Nephron (organoid): ENCODE results near the gene SAXO2.
"Not testable (repeated sequence)": the region's sequence is repeated elsewhere in the genome, so short reads cannot be mapped to it uniquely, and the experiment has no call there.

Source experiments
- H3K27ac Mint-ChIP-seq, 3 experiments: 2 replicates each; pipeline ENCODE4 v1.8.0; 2020; ENCODE audit warnings: mixed read lengths in 3 of 3, mild to moderate bottlenecking in 2 of 3, moderate library complexity in 1 of 3
- H3K27me3 Mint-ChIP-seq: 2 replicates; pipeline ENCODE4 v1.8.0; 2021; ENCODE audit warnings: low read depth, mild to moderate bottlenecking, moderate library complexity, mixed read lengths
- H3K36me3 Mint-ChIP-seq: 2 replicates; pipeline ENCODE4 v1.8.0; 2020; ENCODE audit warnings: low read depth, mixed read lengths
- H3K4me1 Mint-ChIP-seq: 2 replicates; pipeline ENCODE4 v1.8.0; 2020; ENCODE audit warnings: mixed read lengths
- H3K4me3 Mint-ChIP-seq, 3 experiments: 2 replicates each; pipeline ENCODE4 v1.8.0; 2020; ENCODE audit warnings: mild to moderate bottlenecking in 3 of 3, mixed read lengths in 3 of 3, moderate library complexity in 2 of 3
- H3K9me3 Mint-ChIP-seq: 2 replicates; pipeline ENCODE4 v1.8.0; 2020; ENCODE audit warnings: mixed read lengths
- TF ChIP-seq, protein P1 (sequence below), 3 experiments: fragments of 200-600 bp; sonication (generic); IDR thresholded peaks; one replicate each; pipeline ENCODE4 v1.5.0; 2021; ENCODE audit warnings: antibody characterized with exemption in 3 of 3; ENCODE audit not compliant: unreplicated experiment in 3 of 3

The SAXO2 gene

DNA sequence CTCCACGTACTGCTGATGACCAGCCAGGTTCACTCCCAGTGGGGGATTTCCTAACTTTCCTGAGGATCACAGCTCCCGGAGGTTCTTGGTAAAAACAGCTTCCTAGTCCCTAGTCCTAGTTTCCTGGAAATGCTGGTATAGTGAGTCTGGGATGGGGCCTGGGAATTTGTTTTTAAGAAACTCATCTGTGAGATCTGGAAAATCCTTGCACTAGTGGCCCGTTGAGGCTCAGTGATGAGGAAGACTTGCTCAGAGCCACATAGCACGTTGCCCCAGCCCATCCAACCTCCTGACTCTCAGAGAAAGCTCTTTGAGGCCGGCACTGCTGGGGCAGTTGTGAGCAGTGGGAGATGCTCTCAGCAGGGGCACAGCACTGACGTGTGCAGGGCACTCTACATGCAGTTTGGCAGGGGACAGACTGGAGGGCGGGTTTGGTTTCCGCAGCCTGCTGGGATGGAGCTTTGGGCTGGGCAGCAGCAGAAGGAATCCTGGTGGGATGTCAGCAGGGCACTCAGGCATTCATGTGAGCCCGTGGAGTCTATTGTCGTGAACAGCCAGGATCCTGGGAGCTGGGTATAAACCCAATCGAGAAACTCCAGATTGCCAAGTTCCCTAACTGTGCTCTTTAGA is 31.6 kb downstream of the SAXO2 start:
- Mint-ChIP-seq H3K4me3 (no peak overlapping the region), H3K27me3 (peaks cover 5% of the 10 kb centered on the region), H3K27ac (no peak overlapping the region), H3K4me1 (no peaks in the 10 kb centered on the region), H3K9me3 (peaks cover 10% of the 10 kb centered on the region), H3K36me3 (no peaks in the 10 kb centered on the region)
- TF ChIP-seq, protein P1, sequence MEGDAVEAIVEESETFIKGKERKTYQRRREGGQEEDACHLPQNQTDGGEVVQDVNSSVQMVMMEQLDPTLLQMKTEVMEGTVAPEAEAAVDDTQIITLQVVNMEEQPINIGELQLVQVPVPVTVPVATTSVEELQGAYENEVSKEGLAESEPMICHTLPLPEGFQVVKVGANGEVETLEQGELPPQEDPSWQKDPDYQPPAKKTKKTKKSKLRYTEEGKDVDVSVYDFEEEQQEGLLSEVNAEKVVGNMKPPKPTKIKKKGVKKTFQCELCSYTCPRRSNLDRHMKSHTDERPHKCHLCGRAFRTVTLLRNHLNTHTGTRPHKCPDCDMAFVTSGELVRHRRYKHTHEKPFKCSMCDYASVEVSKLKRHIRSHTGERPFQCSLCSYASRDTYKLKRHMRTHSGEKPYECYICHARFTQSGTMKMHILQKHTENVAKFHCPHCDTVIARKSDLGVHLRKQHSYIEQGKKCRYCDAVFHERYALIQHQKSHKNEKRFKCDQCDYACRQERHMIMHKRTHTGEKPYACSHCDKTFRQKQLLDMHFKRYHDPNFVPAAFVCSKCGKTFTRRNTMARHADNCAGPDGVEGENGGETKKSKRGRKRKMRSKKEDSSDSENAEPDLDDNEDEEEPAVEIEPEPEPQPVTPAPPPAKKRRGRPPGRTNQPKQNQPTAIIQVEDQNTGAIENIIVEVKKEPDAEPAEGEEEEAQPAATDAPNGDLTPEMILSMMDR (IDR thresholded peaks at IDR 0.05; ENCODE audit: unreplicated experiment in 3 of 3), result no peak

- Mint-ChIP-seq H3K9me3 (no peaks in the 10 kb centered on the region), H3K36me3 (no peaks in the 10 kb centered on the region), H3K4me1 (no peaks in the 10 kb centered on the region), H3K4me3 (no peak overlapping the region), H3K27me3 (peaks cover 12% of the 10 kb centered on the region), H3K27ac (no peak overlapping the region)
- TF ChIP-seq, protein P1 (IDR thresholded peaks at IDR 0.05; ENCODE audit: unreplicated experiment in 3 of 3), result no peak
These were observed 34.9 kb downstream of the SAXO2 start for GRCh38 chr15:82297546-82297945.

GRCh38 chr15:82298032-82298431 is 35.4 kb downstream of the SAXO2 start:
- TF ChIP-seq, protein P1 (IDR thresholded peaks at IDR 0.05; ENCODE audit: unreplicated experiment in 3 of 3), result no peak
- H3K9me3 Mint-ChIP-seq, result no peaks in the 10 kb centered on the region
- no peaks in the 10 kb centered on the region for H3K36me3 Mint-ChIP-seq

DNA sequence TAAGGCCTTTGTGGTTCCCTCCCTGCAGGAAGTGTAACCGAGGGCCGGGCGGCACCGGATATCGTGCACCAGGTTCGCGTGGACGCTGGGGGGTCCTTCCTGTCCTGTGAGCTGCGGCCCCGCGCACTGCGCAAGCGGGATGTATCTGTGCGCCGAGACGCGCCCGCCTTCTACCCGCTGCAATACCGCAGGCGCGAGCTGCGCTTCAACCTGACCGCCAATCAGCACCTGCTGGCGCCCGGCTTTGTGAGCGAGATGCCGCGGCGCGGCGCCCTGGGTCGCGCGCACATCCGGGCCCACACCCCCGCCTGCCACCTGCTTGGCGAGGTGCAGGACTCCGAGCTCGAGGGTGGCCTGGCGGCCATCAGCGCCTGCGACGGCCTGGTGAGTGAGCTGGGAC is 35.9 kb downstream of the SAXO2 start:
- TF ChIP-seq, protein P1 (IDR thresholded peaks at IDR 0.05; ENCODE audit: unreplicated experiment in 3 of 3), result no peak
- H3K4me1 Mint-ChIP-seq, result no peaks in the 10 kb centered on the region
- no peaks in the 10 kb centered on the region for H3K36me3 Mint-ChIP-seq
- no peak overlapping the region for H3K27ac Mint-ChIP-seq
- H3K9me3 Mint-ChIP-seq, result no peaks in the 10 kb centered on the region
- peaks cover 14% of the 10 kb centered on the region for H3K27me3 Mint-ChIP-seq
- H3K4me3 Mint-ChIP-seq, result no peak overlapping the region

More at GRCh38 chr15:82298032-82298431, 35.4 kb downstream of the SAXO2 start:
- Mint-ChIP-seq H3K4me3 (no peak overlapping the region), H3K4me1 (no peaks in the 10 kb centered on the region), H3K27me3 (peaks cover 12% of the 10 kb centered on the region), H3K27ac (no peak overlapping the region)

- H3K9me3 Mint-ChIP-seq, H3K27ac Mint-ChIP-seq, H3K4me3 Mint-ChIP-seq, H3K36me3 Mint-ChIP-seq, H3K4me1 Mint-ChIP-seq: not testable (repeated sequence)
- H3K27me3 Mint-ChIP-seq, result peaks cover 10% of the 10 kb centered on the region
These were observed 36.9 kb downstream of the SAXO2 start for GRCh38 chr15:82299511-82299914.

DNA sequence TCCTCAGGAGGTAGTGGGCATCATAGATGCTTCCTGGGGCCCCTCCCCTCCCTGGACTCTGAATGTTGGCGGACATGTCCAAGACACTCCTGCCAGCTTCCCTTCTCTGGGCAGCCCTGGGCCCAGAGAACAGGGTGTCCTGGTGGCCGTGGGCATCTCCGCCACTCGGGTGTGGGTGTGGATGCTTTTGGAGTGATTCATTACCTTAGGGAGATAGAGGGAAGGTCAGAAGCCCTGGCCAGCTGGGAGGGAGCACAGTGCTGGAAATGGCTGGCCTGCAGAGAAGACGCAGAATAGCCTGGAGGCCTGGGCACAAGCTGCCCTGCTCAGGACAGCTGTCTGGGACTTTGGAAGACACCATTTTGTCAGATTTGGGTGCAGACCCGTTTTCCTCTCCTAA is 37.7 kb downstream of the SAXO2 start:
- H3K4me3 Mint-ChIP-seq, H3K27ac Mint-ChIP-seq: not testable (repeated sequence)

DNA sequence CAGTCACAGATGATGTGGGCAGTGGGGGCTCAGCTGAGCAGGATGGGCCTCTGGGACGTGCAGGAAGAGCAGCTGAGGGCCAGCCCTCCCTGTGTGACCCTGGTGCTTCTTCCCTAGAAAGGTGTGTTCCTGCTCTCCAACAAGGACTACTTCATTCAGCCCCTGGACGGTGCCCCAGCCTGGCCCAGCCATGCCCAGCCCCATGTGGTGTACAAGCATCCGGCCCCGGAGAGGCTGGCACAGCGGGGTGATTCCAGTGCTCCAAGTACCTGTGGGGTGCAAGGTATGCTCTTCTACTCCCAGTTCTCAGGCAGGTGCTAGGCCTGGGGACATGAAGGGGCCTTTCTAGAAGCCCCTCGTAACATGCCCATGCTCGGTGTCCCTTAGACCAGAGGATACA is 38.3 kb downstream of the SAXO2 start:
- TF ChIP-seq, protein P1 (IDR thresholded peaks at IDR 0.05; ENCODE audit: unreplicated experiment in 3 of 3), result no peak
- no peak overlapping the region for H3K4me3 Mint-ChIP-seq
- H3K27ac Mint-ChIP-seq, result no peak overlapping the region
- H3K9me3 Mint-ChIP-seq, result no peaks in the 10 kb centered on the region
- H3K4me1 Mint-ChIP-seq, result no peaks in the 10 kb centered on the region
- H3K27me3 Mint-ChIP-seq, result peaks cover 10% of the 10 kb centered on the region
- H3K36me3 Mint-ChIP-seq, result no peaks in the 10 kb centered on the region

More for the DNA sequence above, 37.7 kb downstream of the SAXO2 start:
- H3K9me3 Mint-ChIP-seq, H3K4me1 Mint-ChIP-seq, H3K36me3 Mint-ChIP-seq: not testable (repeated sequence)
- peaks cover 10% of the 10 kb centered on the region for H3K27me3 Mint-ChIP-seq
